DMS79 (cell line): ENCODE results near the gene NUDT4B.
"Not testable (repeated sequence)": the region's sequence is repeated elsewhere in the genome, so short reads cannot be mapped to it uniquely, and the experiment has no call there.

ENCODE experiments used
- DNase-seq: peaks from one replicate; lab custom pipeline; 2025; lab: John Stamatoyannopoulos, UW

Gene NUDT4B

GRCh38 chr1:148748563-148749334 lies at the start of gene NUDT4B:
Gene NUDT4B, plus strand, starts transcription at chr1:148748774. Its CDS starts 179 bp downstream, at chr1:148748953.
- not testable (repeated sequence) for DNase-seq

- not testable (repeated sequence) for DNase-seq
Observed at GRCh38 chr1:148699357-148699756, 49.2 kb upstream of the NUDT4B start.

- not testable (repeated sequence) for DNase-seq
Observed at GRCh38 chr1:148702242-148702641, 46.3 kb upstream of the NUDT4B start.

GRCh38 chr1:148703973-148704591 lies 44.5 kb upstream of the NUDT4B start:
- DNase-seq: not testable (repeated sequence)

GRCh38 chr1:148705316-148705948 lies 43.1 kb upstream of the NUDT4B start:
- not testable (repeated sequence) for DNase-seq

- not testable (repeated sequence) for DNase-seq
Observed at GRCh38 chr1:148708779-148709333, 39.7 kb upstream of the NUDT4B start.

- not testable (repeated sequence) for DNase-seq
Observed at GRCh38 chr1:148710772-148711523, 37.6 kb upstream of the NUDT4B start.

- not testable (repeated sequence) for DNase-seq
Observed at GRCh38 chr1:148712353-148712752, 36.2 kb upstream of the NUDT4B start.

GRCh38 chr1:148715518-148715917 lies 33.1 kb upstream of the NUDT4B start:
- not testable (repeated sequence) for DNase-seq

- not testable (repeated sequence) for DNase-seq
Observed at GRCh38 chr1:148716966-148717520, 31.5 kb upstream of the NUDT4B start.

GRCh38 chr1:148720918-148721317 lies 27.7 kb upstream of the NUDT4B start:
- not testable (repeated sequence) for DNase-seq

GRCh38 chr1:148722758-148723157 lies 25.8 kb upstream of the NUDT4B start:
- not testable (repeated sequence) for DNase-seq

- DNase-seq: not testable (repeated sequence)
Observed at GRCh38 chr1:148723515-148723914, 25.1 kb upstream of the NUDT4B start.

GRCh38 chr1:148724872-148725271 lies 23.7 kb upstream of the NUDT4B start:
- DNase-seq: not testable (repeated sequence)

- DNase-seq: not testable (repeated sequence)
Observed at GRCh38 chr1:148727862-148728261, 20.7 kb upstream of the NUDT4B start.

- DNase-seq: not testable (repeated sequence)
Observed at GRCh38 chr1:148729128-148729527, 19.4 kb upstream of the NUDT4B start.

GRCh38 chr1:148729541-148729940 lies 19.0 kb upstream of the NUDT4B start:
- DNase-seq: not testable (repeated sequence)

- DNase-seq: not testable (repeated sequence)
Observed at GRCh38 chr1:148732277-148732676, 16.3 kb upstream of the NUDT4B start.

- not testable (repeated sequence) for DNase-seq
Observed at GRCh38 chr1:148733585-148734310, 14.8 kb upstream of the NUDT4B start.

- not testable (repeated sequence) for DNase-seq
Observed at GRCh38 chr1:148734311-148734662, 14.3 kb upstream of the NUDT4B start.

- DNase-seq: not testable (repeated sequence)
Observed at GRCh38 chr1:148735538-148735937, 13.0 kb upstream of the NUDT4B start.
